T-helper 1 cell treated with Interleukin-12 subunit alpha and Interleukin-12 subunit beta and Interleukin-4 antibody, amounts not matched to agents 30 μg/mL and 1 μg/mL, for 36 hours (primary cell): ENCODE measurements around the gene DMBX1.

Experiments
- H3K27ac Mint-ChIP-seq: one replicate; pipeline ENCODE4 v1.8.0; 2021; ENCODE audit warnings: mild to moderate bottlenecking, mixed read lengths
- H3K27me3 Mint-ChIP-seq: one replicate; pipeline ENCODE4 v1.8.0; 2021; ENCODE audit warnings: low read depth, mixed read lengths
- H3K36me3 Mint-ChIP-seq: one replicate; pipeline ENCODE4 v1.8.0; 2021; ENCODE audit warnings: low read depth, mixed read lengths
- H3K4me1 Mint-ChIP-seq: one replicate; pipeline ENCODE4 v1.8.0; 2021; ENCODE audit warnings: low read depth, mixed read lengths
- H3K4me3 Mint-ChIP-seq: one replicate; pipeline ENCODE4 v1.8.0; 2021; ENCODE audit warnings: mild to moderate bottlenecking, moderate library complexity, mixed read lengths
- H3K9me3 Mint-ChIP-seq: one replicate; pipeline ENCODE4 v1.8.0; 2021; ENCODE audit warnings: mixed read lengths

The DMBX1 gene

DNA sequence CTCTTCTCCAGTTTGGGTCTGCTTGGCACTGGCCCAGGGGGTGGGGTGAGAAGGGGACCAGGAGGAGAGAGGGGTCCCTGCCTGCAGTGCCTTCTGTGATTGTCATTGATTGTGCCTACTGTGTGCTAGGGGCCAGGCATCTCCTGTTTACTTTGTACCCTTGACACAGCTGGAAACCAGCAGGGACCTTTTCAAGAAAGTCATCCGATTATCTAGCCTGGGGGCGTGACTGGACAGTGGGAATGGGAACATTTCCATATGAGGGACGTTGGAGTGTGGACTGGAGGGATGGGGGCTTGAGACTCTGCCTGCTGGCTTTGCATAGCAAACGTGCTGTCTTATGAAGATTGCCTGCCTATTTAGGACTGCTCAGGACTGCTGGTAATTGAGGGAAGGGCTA, 19.8 kb upstream of the DMBX1 start:
- no peak overlapping the region for H3K27ac Mint-ChIP-seq
- H3K36me3 Mint-ChIP-seq: no peaks in the 10 kb centered on the region
- H3K4me1 Mint-ChIP-seq: peaks cover 5% of the 10 kb centered on the region
- H3K27me3 Mint-ChIP-seq: peaks cover 70% of the 10 kb centered on the region
- no peak overlapping the region for H3K4me3 Mint-ChIP-seq
- no peaks in the 10 kb centered on the region for H3K9me3 Mint-ChIP-seq

DNA sequence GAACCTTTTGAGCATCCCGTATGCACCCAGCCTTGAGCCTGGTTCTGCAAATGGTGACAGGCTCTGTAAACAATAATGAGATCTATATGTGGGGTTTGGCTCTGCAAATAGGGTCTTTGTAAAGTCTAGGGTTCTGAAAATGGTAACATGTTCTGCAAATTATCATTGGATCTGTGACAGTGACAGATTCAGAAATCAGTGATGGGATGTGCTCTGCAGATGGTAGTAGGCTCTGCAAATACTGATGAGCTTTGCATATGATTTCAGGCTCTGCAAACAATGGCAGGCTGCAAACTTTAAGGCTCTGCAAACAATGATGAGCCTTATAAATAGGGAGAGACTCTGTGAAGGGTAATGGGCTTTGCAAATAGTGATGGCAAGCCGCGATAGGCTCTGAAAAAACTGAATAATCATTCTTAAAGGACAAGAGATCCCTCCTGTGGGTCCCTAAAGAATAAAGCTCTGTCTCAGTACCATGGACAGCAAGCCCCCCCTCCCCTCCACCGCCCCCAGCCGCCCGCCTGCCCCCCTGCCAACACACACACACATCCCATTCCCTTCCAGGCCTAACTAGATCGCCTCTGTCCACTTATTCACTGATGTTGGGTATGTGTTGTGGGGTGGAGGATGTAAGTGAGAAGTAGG, 17.7 kb upstream of the DMBX1 start:
- Mint-ChIP-seq H3K4me3 (no peak overlapping the region), H3K9me3 (no peaks in the 10 kb centered on the region), H3K4me1 (peaks cover 3% of the 10 kb centered on the region), H3K27ac (no peak overlapping the region), H3K36me3 (no peaks in the 10 kb centered on the region), H3K27me3 (peaks cover 67% of the 10 kb centered on the region)

DNA sequence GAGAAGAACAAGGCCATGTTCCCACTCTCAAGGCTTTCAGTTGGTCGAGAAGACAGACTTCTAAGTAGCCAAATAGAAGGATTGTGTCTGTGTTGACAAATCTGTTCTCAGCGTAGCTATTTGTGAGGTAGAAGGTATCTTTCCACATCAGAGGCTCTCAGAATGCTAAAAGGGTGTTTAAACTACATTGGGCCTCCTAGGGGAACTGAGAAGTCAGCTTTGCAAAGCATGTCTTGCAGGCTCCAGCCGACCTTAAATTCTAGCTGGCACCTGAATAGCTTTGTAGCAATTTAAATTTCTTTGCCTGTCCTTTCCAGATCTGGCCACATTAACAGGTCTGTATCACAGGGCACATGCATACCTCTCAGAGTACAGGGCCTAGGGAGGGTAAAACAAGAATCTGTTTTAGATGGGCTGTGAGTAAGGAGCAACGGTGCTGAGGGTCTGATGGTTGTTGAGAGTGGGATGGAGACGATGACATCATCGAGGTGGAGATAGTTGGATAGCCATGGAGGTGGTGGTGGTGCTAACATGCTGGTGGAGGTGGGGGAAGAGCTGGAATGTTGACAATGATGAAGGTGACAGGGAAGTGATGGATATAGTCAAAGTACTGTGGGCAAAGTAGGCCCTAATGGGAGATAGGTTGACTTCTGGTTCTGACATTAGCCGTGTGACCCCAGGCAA, 17.0 kb upstream of the DMBX1 start:
- Mint-ChIP-seq H3K27me3 (peaks cover 63% of the 10 kb centered on the region), H3K9me3 (no peaks in the 10 kb centered on the region), H3K4me1 (no peaks in the 10 kb centered on the region), H3K4me3 (no peak overlapping the region), H3K27ac (no peak overlapping the region), H3K36me3 (no peaks in the 10 kb centered on the region)

DNA sequence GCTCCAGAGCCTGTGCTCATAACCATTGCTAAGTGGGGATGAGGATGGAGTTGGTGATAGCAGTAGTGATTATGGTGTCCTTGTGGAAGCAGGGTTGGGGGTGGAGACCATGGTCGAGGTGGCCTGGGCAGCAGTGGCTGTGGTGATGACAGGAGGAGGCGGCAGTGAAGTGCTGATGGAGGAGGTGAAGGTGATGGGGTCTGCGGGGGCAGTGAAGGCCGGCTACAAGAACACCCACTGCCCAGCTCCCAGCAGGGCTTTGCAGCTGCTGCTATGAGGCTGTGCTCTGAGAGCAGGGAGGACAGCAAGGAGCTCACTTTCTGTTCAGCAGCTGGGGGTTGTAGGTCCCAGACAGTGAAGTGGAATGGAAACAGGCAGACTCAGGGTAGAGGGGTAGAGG, 15.6 kb upstream of the DMBX1 start:
- Mint-ChIP-seq H3K27me3 (peaks cover 56% of the 10 kb centered on the region), H3K36me3 (no peaks in the 10 kb centered on the region), H3K4me1 (no peaks in the 10 kb centered on the region), H3K9me3 (no peaks in the 10 kb centered on the region), H3K27ac (no peak overlapping the region), H3K4me3 (no peak overlapping the region)

DNA sequence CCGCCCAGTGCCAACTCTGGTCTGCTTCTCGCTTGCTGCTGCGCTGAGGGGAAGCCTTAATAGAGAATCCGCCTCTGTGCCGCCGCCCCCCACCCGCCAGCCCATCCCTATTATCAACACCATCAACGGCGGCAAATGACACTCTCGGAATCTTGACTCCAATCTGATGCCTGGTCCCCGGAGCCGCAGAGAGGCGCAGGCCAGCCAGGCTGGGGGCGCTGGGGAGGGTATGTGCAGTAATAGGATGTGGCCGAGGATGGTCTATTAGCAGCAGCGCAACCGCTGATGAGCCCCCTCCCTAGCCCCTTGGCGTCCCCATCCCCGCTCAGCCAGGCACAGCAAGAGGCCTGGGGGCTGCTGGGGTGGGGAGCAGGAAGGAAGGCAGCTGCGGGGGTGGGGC, 15.1 kb upstream of the DMBX1 start:
- Mint-ChIP-seq H3K4me3 (no peak overlapping the region), H3K27me3 (peaks cover 51% of the 10 kb centered on the region), H3K9me3 (no peaks in the 10 kb centered on the region), H3K36me3 (no peaks in the 10 kb centered on the region), H3K27ac (no peak overlapping the region), H3K4me1 (no peaks in the 10 kb centered on the region)

DNA sequence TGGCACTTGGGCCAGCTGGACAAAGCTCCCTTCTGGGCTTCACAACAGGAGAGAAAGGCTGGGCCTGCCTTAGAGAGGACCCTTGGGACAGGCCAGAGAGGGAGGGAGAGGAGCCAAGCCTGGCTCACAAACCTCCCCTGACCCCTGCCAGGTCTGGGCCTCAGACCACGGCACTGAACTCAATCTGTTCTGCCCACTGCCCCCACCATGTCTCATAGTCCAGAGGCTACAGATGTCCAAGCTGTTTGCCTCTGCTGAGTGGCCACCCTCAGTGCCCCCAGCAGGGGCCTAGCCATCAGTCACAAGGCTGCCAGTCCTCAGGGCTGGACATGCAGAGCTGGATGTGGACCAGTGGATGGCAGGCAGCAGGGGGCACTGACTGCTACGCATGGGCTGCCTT, 13.0 kb upstream of the DMBX1 start:
- no peaks in the 10 kb centered on the region for H3K4me1 Mint-ChIP-seq
- no peak overlapping the region for H3K4me3 Mint-ChIP-seq
- H3K27me3 Mint-ChIP-seq: peaks cover 53% of the 10 kb centered on the region
- no peak overlapping the region for H3K27ac Mint-ChIP-seq
- no peaks in the 10 kb centered on the region for H3K9me3 Mint-ChIP-seq
- no peaks in the 10 kb centered on the region for H3K36me3 Mint-ChIP-seq

DNA sequence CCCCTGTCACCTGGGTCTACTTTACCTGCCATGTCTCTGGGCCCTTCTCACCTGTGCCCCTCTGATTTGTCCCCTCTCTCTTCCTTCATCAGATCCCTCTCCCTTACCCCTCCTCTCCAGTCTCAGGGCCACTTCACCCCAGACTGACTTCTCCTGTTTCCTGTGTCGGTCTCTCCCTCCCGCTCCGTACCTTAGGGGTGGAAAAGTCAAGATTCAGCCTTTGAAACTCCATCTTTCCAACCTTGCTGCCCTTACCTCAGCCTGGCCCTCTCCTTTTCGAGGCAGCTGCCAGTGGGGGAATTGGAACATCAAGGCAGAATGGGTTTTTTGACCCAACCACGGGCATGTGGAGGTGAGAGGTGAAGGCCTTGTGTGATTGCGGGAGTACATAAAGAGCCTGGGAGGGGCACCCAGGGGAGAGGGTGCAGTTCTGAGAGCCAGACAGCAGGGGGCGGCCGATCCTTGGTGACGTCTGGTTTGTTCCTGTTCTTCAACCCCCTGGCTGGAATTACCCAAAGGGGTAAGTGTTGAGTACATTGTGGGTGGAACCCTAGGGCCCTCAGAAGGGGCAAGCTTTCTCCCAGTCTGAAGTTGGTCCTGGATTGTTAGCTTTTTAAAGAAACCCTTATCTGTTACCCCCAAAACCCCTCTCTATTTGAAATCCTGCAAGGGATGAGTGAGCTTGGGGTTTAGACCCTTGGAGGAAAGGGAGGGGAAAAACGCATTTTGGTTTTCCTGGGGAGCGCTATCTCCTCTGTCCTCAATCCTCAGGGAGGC, 12.3 kb upstream of the DMBX1 start:
- Mint-ChIP-seq H3K4me1 (no peaks in the 10 kb centered on the region), H3K27me3 (peaks cover 56% of the 10 kb centered on the region), H3K36me3 (no peaks in the 10 kb centered on the region), H3K4me3 (no peak overlapping the region), H3K9me3 (no peaks in the 10 kb centered on the region), H3K27ac (no peak overlapping the region)

DNA sequence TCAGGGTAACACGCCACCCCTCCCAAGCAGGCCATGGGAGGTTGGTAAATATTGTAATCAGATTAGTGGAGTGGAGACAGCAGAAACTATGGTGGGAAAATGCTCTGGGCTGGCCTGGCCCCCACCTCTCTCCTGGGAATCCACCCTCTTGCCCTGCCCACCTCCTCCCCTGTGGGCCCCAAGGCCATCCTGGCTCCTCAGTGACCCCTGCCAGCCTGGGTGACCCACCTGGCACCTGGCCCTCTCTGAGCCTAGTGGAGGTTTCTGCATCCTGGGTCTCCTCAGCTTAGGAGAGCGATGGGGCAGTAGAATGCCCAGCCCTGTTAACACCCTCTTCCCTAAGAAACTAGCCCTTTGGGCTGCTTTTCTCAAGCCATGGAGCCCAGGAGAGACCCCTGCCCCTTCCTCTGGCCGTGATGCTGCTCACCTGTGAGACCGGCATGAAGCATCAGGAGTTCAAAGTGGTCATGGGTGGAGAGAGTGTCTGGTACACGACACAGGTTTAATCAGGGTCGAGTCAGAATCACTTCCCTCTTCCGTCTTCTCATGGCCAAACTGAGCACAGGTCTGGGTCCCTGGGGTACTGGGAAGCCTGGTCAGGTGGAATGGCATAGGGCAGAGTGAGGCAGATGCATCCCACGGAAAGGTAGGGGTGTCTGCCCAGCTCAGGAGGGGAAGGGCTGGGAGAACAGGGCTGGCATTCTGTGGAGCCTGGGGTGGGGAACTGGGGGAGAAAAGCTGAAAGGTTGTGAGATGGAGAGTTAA, 10.7 kb upstream of the DMBX1 start:
- no peaks in the 10 kb centered on the region for H3K4me1 Mint-ChIP-seq

DNA sequence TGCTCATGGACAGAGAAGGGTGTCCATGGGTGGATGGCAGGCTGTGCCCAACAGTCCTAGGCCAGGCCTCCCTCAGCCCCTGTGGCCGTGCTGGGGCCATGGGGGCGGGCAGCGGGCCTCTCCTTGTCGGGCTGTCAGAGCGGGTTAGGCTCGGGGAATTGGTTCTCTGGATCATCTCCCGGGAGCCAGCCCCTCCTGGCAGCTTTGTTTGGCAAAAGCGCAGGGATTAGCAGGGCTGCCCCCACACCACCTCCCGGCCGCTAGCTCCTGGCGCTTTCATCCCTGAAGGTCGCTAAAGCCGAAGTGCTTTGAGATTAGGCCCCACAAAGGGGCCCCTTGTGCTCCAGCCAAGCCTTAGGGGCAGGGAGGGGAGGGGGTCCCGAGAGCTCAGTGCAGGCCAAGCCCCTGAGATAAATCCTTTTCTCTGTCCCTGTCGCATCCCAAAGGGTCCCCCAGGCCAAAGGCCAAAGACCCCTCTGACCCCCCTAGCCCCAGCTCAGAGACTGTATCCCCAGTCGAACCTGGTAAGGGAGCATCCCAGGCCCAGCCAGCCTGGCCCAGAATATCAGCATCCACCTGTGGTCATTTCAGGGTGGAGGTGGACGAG, 9.8 kb upstream of the DMBX1 start:
- Mint-ChIP-seq H3K27me3 (peaks cover 60% of the 10 kb centered on the region), H3K4me1 (no peaks in the 10 kb centered on the region), H3K27ac (no peak overlapping the region), H3K4me3 (no peak overlapping the region), H3K9me3 (no peaks in the 10 kb centered on the region), H3K36me3 (no peaks in the 10 kb centered on the region)

More for the DNA sequence above, 10.7 kb upstream of the DMBX1 start:
- no peak overlapping the region for H3K27ac Mint-ChIP-seq
- no peak overlapping the region for H3K4me3 Mint-ChIP-seq
- no peaks in the 10 kb centered on the region for H3K9me3 Mint-ChIP-seq
- H3K27me3 Mint-ChIP-seq: peaks cover 57% of the 10 kb centered on the region
- no peaks in the 10 kb centered on the region for H3K36me3 Mint-ChIP-seq

DNA sequence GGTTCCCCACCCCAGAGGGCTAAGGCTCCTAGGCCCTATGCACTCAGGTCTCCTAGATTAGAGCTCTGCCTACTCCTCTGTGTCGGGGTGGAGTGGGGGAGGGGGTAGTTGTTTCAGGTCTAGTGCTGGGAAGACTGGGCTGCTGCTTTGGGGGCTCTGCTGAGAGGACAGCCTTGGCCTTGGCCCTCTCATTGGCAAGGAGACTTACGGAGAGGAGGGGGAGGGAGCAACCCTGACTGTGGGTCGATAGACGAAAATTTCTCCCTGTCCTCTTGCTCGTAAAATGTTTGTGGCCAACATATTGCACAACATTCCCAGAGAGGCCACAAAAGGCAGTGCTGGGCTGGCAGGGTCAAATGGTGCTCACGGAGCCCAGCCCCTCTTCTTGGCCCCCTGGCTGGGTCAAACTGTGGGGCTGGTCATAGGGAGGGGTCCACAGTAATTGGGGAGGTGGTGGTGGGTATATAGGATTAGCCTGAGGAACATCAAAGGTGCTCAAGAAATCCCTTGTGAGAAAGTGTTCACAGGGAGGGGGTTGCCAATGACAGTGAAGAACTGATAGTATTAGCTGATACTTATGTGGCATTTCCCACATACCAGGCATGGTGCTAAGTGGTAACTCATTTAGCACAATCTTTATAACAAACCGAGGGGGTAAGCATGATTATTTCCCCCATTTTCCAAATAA, 8.5 kb upstream of the DMBX1 start:
- H3K36me3 Mint-ChIP-seq: no peaks in the 10 kb centered on the region
- no peak overlapping the region for H3K27ac Mint-ChIP-seq
- no peaks in the 10 kb centered on the region for H3K9me3 Mint-ChIP-seq
- H3K4me3 Mint-ChIP-seq: no peak overlapping the region
- peaks cover 60% of the 10 kb centered on the region for H3K27me3 Mint-ChIP-seq
- H3K4me1 Mint-ChIP-seq: no peaks in the 10 kb centered on the region

DNA sequence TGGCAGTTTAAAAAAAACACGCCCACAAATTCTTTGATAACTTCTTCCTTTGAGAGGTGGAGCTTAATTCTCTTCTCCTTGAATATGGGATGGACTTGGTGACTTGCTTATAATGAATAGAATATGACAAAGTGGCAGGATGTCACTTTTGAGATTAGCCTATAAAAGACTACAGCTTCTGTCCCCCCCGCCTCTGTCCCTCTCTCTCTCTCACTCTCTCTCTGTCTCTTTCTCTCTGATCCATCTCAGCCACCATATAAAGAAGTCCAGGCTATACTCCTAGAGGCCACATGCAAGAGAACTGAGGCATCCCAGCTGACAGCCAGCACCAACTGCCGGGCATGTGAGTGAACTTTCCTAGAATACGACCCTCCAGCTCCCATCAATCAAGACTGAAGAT, 7.7 kb upstream of the DMBX1 start:
- Mint-ChIP-seq H3K4me3 (no peak overlapping the region), H3K27me3 (peaks cover 66% of the 10 kb centered on the region), H3K36me3 (no peaks in the 10 kb centered on the region), H3K4me1 (no peaks in the 10 kb centered on the region), H3K9me3 (no peaks in the 10 kb centered on the region), H3K27ac (no peak overlapping the region)

DNA sequence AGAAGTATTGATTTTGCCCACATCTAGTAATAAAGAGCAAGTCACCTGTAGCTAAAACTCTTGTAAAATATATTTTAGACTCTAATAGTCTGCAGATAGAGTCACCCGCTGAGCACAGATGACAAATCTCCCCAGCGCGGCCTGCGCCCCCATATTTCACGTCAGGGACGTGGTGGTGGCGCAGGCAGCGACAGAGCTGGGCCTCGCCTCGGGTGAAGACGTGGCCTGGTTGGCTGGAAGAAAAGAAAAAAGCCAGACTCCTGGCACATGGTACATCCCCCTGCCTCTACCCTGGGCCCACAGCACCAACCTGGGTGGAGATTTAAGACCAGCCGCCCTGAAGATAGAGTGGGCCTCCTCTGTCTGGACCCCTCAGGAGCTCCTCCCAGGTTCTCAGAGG, 6.0 kb upstream of the DMBX1 start:
- Mint-ChIP-seq H3K27me3 (peaks cover 79% of the 10 kb centered on the region), H3K4me3 (no peak overlapping the region), H3K27ac (no peak overlapping the region), H3K36me3 (no peaks in the 10 kb centered on the region), H3K4me1 (no peaks in the 10 kb centered on the region), H3K9me3 (no peaks in the 10 kb centered on the region)

DNA sequence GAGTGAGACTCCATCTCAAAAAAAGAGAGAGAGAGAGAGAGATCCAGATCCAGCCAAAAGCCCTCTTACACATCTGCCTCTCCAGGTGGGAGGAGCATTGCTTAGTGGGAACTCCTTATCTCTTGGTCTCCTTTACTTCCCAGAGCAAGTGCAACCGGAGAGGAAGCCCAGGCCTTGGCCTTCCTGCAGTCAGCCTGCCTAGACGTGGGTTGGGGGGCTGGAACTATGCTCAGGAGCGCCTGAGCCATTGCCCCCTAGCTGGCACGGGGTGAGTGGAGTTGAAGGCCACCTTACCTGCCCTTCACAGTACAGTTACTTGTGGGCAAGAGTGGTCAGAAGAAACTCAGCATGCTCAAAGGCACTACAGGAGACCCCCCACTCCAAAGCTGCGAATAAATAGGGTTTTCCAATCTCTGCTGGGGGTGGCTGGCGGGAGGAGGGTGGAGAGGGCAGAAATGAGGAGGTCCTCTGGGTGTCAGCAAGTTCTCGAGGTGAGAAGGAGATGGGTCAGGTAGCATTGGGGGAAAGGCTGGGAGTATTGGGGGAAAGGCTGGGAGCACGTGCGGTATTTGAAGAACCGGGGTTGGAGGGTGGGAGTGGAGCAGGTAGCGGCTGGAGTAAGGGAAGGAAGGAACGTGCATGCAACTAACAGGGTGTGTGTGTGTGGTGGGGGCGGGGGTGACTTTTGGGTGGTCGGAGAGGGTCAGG, 4.7 kb upstream of the DMBX1 start:
- H3K27me3 Mint-ChIP-seq: peaks cover 90% of the 10 kb centered on the region
- peaks cover 3% of the 10 kb centered on the region for H3K36me3 Mint-ChIP-seq
- H3K4me3 Mint-ChIP-seq: no peak overlapping the region
- peaks cover 7% of the 10 kb centered on the region for H3K4me1 Mint-ChIP-seq
- no peaks in the 10 kb centered on the region for H3K9me3 Mint-ChIP-seq
- H3K27ac Mint-ChIP-seq: no peak overlapping the region
